PC-3 (cell line): ENCODE measurements around the gene TIMM17A. TPM values are rescaled to one million over a fixed set of nuclear protein-coding genes. Genes with fewer than 3 reads are reported as not detected.
A peak's percentile ranks its signal among the peaks of the same experiment; 100 is the strongest.

Experiments
- ATAC-seq: fragments of 200-7000 bp; cut with Tn5 transposase; 2 replicates; pipeline ENCODE4 v1.9.1; 2020; ENCODE audit warnings: mild to moderate bottlenecking, moderate library complexity
- BruUV-seq: library from RNA; stranded (reverse); fragments of 400-500 nt; replicated peaks from 2 replicates; lab custom pipeline; 2021; lab: Mats Ljungman, UMichigan
- CTCF ChIA-PET: fragments of 300-600 bp; sonication (Branson Sonifier 250); formaldehyde crosslinking; loops from one replicate; lab custom pipeline; 2022; ENCODE audit warnings: antibody characterized with exemption; lab: Charles Lee
- POLR2A ChIA-PET: fragments of 300-600 bp; sonication (Branson Sonifier 250); formaldehyde crosslinking; loops from one replicate; lab custom pipeline; 2022; ENCODE audit warnings: antibody characterized with exemption; ENCODE audit not compliant: unreplicated experiment; lab: Charles Lee
- DNase-seq: peaks from one replicate; pipeline ENCODE4 v3.0.0-alpha.2; 2015
- H2AFZ ChIP-seq: fragments of 300-600 bp; sonication (generic); 2 replicates; pipeline ENCODE4 v1.6.0; 2016; ENCODE audit warnings: antibody characterized with exemption, low read length
- H3F3A ChIP-seq: fragments of 300-600 bp; sonication (generic); one replicate; pipeline ENCODE4 v1.6.0; 2017; ENCODE audit warnings: antibody characterized with exemption, low read length, control low read depth, mild to moderate bottlenecking; ENCODE audit not compliant: unreplicated experiment
- H3K27ac ChIP-seq: fragments of 300-600 bp; sonication (generic); 2 replicates; pipeline ENCODE4 v1.5.1; 2016; ENCODE audit warnings: mild to moderate bottlenecking, low read length
- H3K27me3 ChIP-seq: fragments of 300-600 bp; sonication (generic); 2 replicates; pipeline ENCODE4 v1.6.1; 2016; ENCODE audit warnings: low read length, mixed read lengths
- H3K36me3 ChIP-seq: fragments of 300-600 bp; sonication (generic); 2 replicates; pipeline ENCODE4 v1.6.1; 2016; ENCODE audit warnings: low read depth, mixed run types, low read length, mixed read lengths
- H3K4me1 ChIP-seq: fragments of 300-600 bp; sonication (generic); 2 replicates; pipeline ENCODE4 v1.5.1; 2016; ENCODE audit warnings: low read length; ENCODE audit not compliant: insufficient read depth
- H3K4me2 ChIP-seq: fragments of 300-600 bp; sonication (generic); 2 replicates; pipeline ENCODE4 v1.6.0; 2016; ENCODE audit warnings: low read length
- H3K4me3 ChIP-seq: fragments of 300-600 bp; sonication (generic); 2 replicates; pipeline ENCODE4 v1.5.1; 2016; ENCODE audit warnings: mild to moderate bottlenecking, low read length, mixed read lengths
- H3K79me2 ChIP-seq: fragments of 300-600 bp; sonication (generic); 2 replicates; pipeline ENCODE4 v1.6.1; 2017; ENCODE audit warnings: low read length, mixed read lengths
- H3K9ac ChIP-seq: fragments of 300-600 bp; sonication (generic); 2 replicates; pipeline ENCODE4 v1.6.0; 2016; ENCODE audit warnings: mild to moderate bottlenecking, low read length
- H3K9me2 ChIP-seq: fragments of 300-600 bp; sonication (generic); replicated peaks from 2 replicates; pipeline ENCODE4 v1.6.1; 2016; ENCODE audit warnings: mixed run types, low read length, mixed read lengths
- H3K9me3 ChIP-seq: fragments of 300-600 bp; sonication (generic); 2 replicates; pipeline ENCODE4 v1.6.1; 2016; ENCODE audit warnings: low read length, mixed read lengths
- H4K20me1 ChIP-seq: fragments of 300-600 bp; sonication (generic); 2 replicates; pipeline ENCODE4 v1.6.1; 2016; ENCODE audit warnings: low read length, mixed read lengths
- CTCF ChIP-seq: fragments of 300-600 bp; sonication (generic); conservative IDR thresholded peaks from 2 replicates; pipeline ENCODE4 v1.5.1; 2017; ENCODE audit warnings: antibody characterized with exemption, low read depth, mild to moderate bottlenecking, low read length
- EZH2 ChIP-seq: fragments of 300-600 bp; sonication (generic); IDR thresholded peaks from one replicate; pipeline ENCODE4 v1.6.1; 2017; ENCODE audit warnings: antibody characterized with exemption, mild to moderate bottlenecking, low read length; ENCODE audit not compliant: unreplicated experiment
- EZH2phosphoT487 ChIP-seq: fragments of 300-600 bp; sonication (generic); IDR thresholded peaks from 2 replicates; pipeline ENCODE4 v1.6.1; 2018; ENCODE audit warnings: mild to moderate bottlenecking, antibody characterized with exemption, low read length, borderline replicate concordance
- intact Hi-C: fragments of 100-400 bp; cut with micrococcal nuclease; formaldehyde crosslinking; loops from 2 replicates; pipeline ENCODE4 v1.9.0; 2023
- total RNA-seq: library from RNA; depleted of rRNA; stranded (reverse); fragments of >200 nt; gene quantifications from 2 replicates; pipeline ENCODE4 v1.2.3, GENCODE V29; 2014

The TIMM17A gene
- total RNA-seq, 1 experiment from 2014 or later, result 57.7 TPM

GRCh38 chr1:202012544-202013478 lies 57.5 kb downstream of the TIMM17A start:
- Histone ChIP-seq H3K27me3 (no peaks in the 10 kb centered on the region), H4K20me1 (peaks cover 52% of the 10 kb centered on the region), H3K27ac (no peak overlapping the region), H2AFZ (no peak overlapping the region), H3F3A (no peaks in the 10 kb centered on the region), H3K4me3 (peak overlapping the region; percentile 95), H3K36me3 (peaks cover 40% of the 10 kb centered on the region), H3K9me2 (no peaks in the 10 kb centered on the region), H3K79me2 (peaks cover 68% of the 10 kb centered on the region), H3K4me1 (peaks cover 80% of the 10 kb centered on the region), H3K9ac (peak overlapping the region; percentile 92), H3K4me2 (peak overlapping the region; percentile 98), H3K9me3 (no peaks in the 10 kb centered on the region)
- no peak for TF ChIP-seq CTCF
- BruUV-seq, result no TSS peak
- intact Hi-C loops, result no loop called here
- ATAC-seq (no peak), DNase-seq (no peak)
- CTCF ChIA-PET, result no interaction called here
- POLR2A ChIA-PET, result interaction anchor here (0.6 kb wide), 1 partner anchor 44 kb away, joined by 8 read pairs; no protein-coding TSS in a partner anchor

DNA sequence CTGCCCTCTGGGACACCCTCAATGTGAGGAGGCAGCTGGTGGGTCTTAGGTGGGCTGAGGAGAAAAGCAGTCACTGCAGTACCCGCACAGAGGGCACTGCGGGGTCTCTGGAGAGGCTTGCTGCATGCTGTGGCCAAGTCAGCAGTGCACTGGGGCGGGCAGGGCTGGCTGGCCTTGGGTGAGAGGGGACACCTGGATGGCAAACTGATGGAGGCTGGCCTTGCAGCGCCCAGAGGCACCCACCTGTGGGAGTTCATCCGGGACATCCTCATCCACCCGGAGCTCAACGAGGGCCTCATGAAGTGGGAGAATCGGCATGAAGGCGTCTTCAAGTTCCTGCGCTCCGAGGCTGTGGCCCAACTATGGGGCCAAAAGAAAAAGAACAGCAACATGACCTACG lies 58.3 kb downstream of the TIMM17A start:
- H3F3A ChIP-seq, result no peaks in the 10 kb centered on the region
- peak overlapping the region; percentile 98 for H3K4me2 ChIP-seq
- ATAC-seq (no peak), DNase-seq (no peak)
- BruUV-seq, result no TSS peak
- no peak overlapping the region for H3K27ac ChIP-seq
- H3K9me2 ChIP-seq, result no peaks in the 10 kb centered on the region
- no peaks in the 10 kb centered on the region for H3K9me3 ChIP-seq
- H3K4me3 ChIP-seq, result peak overlapping the region; percentile 95
- ChIA-PET CTCF (no interaction called here), POLR2A (no interaction called here)
- no peaks in the 10 kb centered on the region for H3K27me3 ChIP-seq
- H3K79me2 ChIP-seq, result peaks cover 68% of the 10 kb centered on the region
- H3K4me1 ChIP-seq, result peaks cover 82% of the 10 kb centered on the region
- peaks cover 52% of the 10 kb centered on the region for H4K20me1 ChIP-seq
- H3K9ac ChIP-seq, result no peak overlapping the region
- TF ChIP-seq EZH2 (no peak), CTCF (no peak), EZH2phosphoT487 (no peak)
- intact Hi-C loops, result no loop called here
- peaks cover 40% of the 10 kb centered on the region for H3K36me3 ChIP-seq
- H2AFZ ChIP-seq, result no peak overlapping the region

DNA sequence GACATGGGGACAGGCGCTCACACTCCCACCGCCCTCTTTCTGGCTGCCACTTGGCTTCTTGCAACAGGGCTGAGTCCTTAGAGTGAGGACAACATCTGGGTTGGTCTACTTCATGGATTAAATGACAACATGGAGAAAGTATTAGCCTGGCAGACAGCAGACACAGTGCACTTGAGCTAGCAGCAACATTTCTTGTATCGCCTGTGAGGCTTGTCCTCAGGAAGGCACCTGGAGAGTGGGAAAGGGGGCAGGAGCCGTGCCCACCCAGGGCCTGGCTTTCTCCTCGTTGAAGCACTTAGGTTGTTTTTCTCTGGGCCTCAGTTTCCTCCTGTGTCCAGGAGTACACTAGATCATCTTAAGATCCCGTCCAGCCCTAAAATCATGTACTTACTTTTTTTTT lies 58.8 kb downstream of the TIMM17A start:
- Histone ChIP-seq H3F3A (no peaks in the 10 kb centered on the region), H3K4me1 (peaks cover 82% of the 10 kb centered on the region), H3K27me3 (no peaks in the 10 kb centered on the region), H3K9ac (no peak overlapping the region; the same call in 1 of the 2 replicates), H4K20me1 (peaks cover 52% of the 10 kb centered on the region), H3K79me2 (peaks cover 66% of the 10 kb centered on the region), H3K4me3 (peak overlapping the region; percentile 95), H3K9me3 (no peaks in the 10 kb centered on the region), H3K36me3 (peaks cover 40% of the 10 kb centered on the region), H3K9me2 (no peaks in the 10 kb centered on the region), H2AFZ (no peak overlapping the region), H3K27ac (no peak overlapping the region), H3K4me2 (peak overlapping the region; percentile 98)
- no TSS peak for BruUV-seq
- CTCF ChIA-PET, result no interaction called here
- POLR2A ChIA-PET, result no interaction called here
- TF ChIP-seq EZH2phosphoT487, result no peak
- no peak for TF ChIP-seq EZH2
- no peak for TF ChIP-seq CTCF
- intact Hi-C loops, result no loop called here
- ATAC-seq (no peak), DNase-seq (no peak)
